Eye (tissue), 1 donor: Measurements from ENCODE around the gene ENG.
"Not testable (repeated sequence)": the region's sequence is repeated elsewhere in the genome, so short reads cannot be mapped to it uniquely, and the experiment has no call there.

Experiments
- DNase-seq: peaks from one replicate; pipeline ENCODE4 v3.0.0-alpha.2; 2015

The ENG gene

GRCh38 chr9:127878001-127878651 lies 23.7 kb upstream of the ENG start:
- DNase-seq: no peak

GRCh38 chr9:127877566-127877998 lies 23.1 kb upstream of the ENG start, which contains the start of gene AK1:
AK1 (minus strand) TSS chr9:127877675; CDS start chr9:127874617, 3,058 bp downstream.
- peak; percentile 83 for DNase-seq

GRCh38 chr9:127876764-127877562 lies 22.5 kb upstream of the ENG start:
- DNase-seq: peak; percentile 66

DNA sequence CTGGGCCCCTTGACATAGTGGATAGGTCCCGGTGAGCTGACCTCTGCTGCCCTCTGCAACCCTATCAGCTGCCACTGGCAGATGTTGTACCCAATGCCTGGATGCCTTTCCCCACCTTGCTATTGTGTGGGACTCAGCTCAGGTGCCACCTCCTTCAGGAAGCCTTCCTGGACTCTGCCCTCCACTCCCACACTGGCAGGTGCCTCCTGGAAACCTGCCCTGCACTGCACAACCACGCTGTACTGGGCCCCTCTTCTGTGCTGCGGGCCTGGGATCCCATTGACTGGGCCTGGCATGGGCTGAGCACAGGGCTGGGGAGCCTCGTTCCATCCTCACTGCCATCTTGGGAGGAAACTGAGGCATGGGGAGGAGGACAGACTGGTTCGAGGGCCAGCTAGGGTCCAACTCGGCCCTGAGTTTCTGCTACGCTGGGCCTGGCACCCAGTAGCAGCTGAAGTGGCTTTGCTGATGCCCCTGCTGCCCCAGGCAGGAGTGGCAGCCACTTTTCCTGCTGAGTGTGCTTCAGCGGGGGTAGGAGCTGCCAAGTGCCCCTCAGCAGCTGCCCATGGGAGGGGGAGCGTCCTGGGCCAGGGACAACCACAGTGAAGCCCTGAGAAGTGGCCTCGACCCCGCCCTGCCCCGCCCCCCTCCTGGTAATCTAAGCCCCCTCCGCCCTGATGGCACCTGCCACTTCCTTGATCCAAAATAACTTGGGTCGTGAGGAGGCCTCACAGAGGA lies 21.7 kb upstream of the ENG start:
- no peak for DNase-seq

- no peak for DNase-seq
Observed at GRCh38 chr9:127875306-127875966, 21.0 kb upstream of the ENG start.

DNA sequence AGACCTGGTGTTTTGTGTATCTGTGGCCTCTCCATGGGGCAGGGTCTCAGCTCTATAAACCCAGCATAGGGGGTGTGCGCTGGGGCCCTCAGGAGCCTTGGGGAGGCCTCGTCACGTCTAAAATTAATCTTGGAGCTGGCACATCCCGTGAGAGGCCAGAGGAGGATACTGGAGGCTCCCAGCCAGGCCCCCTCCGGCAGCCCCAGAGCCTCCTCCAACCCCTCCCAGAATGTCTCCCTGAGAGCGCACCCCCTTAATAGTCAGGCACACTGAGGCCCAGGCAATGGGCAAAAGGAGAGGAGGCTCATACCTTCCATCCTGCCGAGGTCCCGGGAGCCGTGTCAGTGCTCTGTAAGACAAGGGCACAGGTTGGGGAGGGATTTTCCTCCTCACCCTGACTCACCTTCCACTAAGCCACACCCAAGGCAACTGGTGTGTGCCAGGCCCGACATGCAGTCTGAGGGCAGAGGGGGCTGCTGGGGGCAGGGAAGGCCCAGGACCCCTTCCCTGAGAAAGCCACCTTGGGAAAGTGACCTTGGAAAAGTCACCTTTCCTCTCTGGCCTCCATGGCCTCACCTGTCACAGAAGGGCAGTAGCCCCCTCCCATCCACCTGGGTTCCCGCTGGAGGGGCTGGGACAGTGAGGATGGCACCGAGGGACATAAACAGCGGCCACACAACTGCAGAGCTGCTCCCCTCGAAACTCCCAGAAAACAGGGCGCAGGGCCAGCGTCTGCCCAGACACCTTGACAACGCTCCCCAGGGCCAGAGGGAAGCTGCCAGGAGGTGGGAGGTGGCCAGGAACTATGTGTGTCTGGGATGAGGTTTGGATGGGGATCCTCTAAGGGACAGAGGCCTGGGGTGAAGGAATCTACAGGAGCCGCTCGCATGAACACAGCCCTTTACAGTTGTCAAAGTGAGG lies 20.1 kb upstream of the ENG start:
- no peak for DNase-seq

DNA sequence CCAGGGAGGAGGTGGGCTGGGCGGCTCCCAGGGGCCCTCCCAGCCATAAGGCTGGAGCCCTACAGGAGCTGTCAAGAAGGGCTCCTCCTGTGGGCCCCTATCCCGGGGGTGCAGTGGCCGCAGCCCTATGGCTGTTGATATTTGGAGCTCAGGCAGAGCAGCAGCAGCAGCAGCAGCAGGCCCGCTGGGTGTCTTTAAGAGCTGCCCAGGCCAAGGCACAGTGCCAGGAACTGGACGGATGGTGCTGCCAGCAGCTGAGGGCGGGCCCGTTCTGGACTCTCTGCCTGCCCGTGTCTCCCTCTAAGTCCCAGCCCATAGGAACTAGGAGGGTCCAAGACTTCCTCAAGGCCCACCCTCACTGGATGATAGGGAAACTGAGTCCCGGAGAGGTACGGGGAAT lies 19.4 kb upstream of the ENG start:
- DNase-seq: no peak

- peak; percentile 78 for DNase-seq
Observed at GRCh38 chr9:127873223-127873691, 18.8 kb upstream of the ENG start.

DNA sequence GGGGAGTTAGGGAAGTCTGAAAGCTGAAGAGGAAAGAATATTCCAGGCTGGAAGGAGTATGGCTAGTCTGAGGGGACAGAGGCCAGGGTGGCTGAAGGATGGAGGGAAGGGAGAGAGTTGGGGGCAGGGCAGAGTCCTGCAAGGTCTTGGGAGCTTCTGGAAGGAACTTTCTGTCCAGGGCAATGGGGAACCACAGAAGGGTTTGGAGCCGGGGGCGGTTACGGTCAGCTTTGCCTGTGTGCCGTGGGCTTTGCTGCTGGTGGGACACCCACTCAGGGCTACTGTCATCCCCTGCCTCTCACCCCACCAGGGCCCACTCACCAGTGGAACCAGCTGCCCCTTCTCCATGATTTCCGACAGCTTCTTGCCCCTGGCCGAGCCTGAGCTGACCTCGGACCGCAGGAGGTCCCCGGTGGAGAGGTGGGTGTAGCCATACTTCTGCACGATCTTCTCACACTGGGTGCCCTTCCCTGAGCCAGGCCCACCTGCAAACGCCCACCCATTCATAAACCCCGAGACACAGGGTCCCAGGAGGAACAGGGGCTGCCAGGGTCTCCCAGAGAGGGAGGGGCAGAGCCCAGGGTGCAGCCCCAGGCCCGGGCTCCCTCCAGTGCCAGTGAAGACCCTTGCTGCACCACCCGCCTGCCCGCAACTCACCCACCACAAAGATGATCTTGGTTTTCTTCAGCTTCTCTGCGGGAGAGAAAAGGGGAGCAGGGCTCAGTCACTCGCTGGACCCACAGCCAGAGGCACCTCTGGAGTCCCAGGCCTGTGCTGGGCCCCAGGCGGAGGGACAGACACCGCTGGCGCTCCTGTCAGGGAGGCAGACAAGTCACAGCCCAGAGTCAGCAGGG lies 18.1 kb upstream of the ENG start:
- DNase-seq: no peak

- DNase-seq: no peak
Observed at GRCh38 chr9:127871531-127871930, 17.1 kb upstream of the ENG start.

DNA sequence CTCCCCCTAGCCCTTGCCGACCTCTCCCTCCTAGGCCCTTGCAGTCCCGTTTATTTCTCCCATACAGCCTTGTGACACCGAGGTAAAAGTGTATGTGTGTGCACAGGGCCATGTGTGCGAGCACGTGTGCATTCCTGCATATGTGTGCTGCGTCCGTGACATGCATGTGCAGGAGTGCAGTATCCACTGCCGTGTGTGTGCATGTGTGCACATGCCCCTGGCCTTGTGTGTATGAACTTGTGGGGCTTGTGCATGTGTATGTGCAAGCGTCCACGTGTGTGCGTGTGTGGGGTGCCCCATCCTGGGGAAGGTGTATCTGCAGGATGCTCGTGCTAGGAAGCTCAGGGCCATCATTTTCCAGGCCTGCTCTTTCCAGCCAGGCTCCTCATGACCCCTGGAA lies 16.4 kb upstream of the ENG start:
- DNase-seq: no peak

GRCh38 chr9:127870153-127870491 lies 15.7 kb upstream of the ENG start:
- not testable (repeated sequence) for DNase-seq

DNA sequence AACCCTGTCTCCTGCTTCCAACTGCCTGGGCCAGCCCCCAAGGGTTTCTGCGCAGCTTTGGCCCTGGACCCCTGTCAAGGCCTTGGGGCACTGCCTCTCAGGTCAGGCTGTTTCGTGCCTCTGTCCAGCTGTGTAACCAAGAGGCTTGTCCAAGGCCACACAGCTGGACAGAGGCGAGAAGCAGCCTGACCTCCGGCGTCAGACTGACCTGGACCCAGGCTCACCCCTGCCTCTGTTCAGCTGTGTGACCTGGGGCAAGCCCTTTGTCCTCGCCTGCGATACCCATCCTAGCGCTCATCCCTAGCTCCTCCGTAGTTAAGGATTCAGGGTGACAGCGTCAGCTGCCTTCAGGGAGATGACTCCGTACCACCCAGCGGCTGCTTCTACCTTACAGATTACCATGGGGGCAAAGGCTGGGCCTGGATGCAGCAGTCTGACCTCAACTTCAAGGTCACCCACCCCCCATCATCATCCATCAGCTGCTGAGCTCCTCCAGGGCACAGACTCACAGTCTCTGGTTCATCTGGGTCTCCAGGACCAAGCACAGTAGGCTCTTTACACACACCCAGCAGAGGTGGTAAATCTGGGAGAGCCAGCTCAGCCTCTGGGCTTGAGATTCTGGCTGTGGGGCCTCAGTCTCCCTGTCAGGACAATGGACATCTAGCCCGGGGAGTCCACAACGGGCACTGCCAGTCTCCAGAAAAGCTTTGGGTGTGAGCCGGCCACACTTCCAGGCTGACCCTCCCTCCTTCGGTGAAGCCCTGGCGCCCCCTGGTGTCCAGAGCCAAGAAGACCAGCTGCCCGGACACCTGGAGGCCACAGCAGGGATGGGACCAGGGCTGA lies 15.1 kb upstream of the ENG start:
- peak; percentile 93 for DNase-seq

GRCh38 chr9:127868278-127868902 lies 13.9 kb upstream of the ENG start:
- no peak for DNase-seq

- DNase-seq: no peak
Observed at GRCh38 chr9:127867356-127868277, 13.2 kb upstream of the ENG start.

DNA sequence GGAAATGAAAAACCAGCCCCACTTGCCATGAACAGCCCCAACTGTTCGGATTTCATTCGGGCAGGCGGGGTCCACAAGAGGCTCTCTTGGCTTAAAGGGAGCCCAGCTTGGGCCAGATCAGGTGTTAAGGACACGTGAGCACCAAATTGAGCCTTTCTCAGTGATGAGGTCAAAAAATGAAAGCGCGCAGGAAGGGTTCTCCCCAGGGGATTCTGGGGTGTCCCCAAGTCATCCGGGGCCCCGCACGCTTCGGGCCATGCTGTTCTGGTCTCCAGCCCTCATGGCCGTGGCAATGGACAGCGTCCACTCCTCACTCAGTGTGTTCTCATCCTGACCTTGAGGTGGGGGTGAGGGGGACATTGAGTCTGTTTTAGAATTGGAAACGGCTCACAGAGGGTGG lies 12.1 kb upstream of the ENG start:
- DNase-seq: no peak

DNA sequence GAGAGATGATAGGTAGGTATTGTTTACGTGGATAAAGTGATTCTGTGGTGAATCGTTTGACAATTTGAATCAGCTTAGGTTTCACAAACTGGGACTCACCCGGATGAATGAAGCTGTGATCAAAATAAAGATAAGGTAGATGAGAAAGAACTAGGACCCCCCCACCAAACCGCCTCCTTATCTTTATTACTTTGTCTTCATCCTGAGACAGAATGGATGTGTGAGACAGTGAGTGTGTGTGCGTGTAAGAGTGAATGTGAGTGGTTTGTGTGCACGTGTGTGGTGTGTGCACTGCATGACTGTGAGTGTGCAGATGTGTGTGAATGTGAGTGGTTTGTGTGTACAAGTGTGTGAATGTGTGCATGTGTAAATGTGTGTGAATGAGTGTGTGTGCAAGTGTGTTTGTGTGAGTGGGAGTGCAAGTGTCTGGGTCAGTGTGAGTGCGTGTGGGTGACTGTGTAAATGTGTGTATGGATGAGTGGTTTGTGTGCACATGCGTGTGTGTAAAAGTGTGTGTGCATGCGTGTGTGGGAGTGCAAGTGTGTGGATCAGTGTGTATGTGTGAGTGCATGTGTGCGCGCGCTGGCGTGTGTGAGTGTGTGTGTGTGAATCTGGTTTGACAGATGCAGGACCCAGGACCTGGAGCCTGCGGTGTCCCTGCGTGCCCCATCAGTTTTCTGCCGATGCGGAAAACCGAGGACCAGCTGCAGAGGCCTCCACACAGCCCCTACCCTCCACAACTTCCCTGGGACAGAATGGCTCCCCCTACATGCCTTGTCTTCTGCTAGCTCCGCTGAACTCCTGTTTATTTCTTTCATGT lies 11.4 kb upstream of the ENG start:
- no peak for DNase-seq
